ENCODE results near the gene MECR. TPM values are rescaled to one million over a fixed set of nuclear protein-coding genes. Genes with fewer than 3 reads are reported as not detected.
"Not testable (repeated sequence)": the region's sequence is repeated elsewhere in the genome, so short reads cannot be mapped to it uniquely, and the experiment has no call there.

The MECR gene
- total RNA-seq, 2 donors from 2014 or later, result 13.9 to 20.0 TPM

- intact Hi-C loops (cut with DNase I), result no loop called here
- no peak for DNase-seq (ENCODE audit: low spot score)
Observed at GRCh38 chr1:29159773-29160172, 71.0 kb downstream of the MECR start.

GRCh38 chr1:29157269-29157601, 73.5 kb downstream of the MECR start:
- DNase-seq (ENCODE audit: low spot score), result no peak
- intact Hi-C loops (cut with DNase I), result no loop called here

GRCh38 chr1:29156543-29157268, 74.0 kb downstream of the MECR start:
- intact Hi-C loops (cut with DNase I), result no loop called here
- DNase-seq (ENCODE audit: low spot score), result no peak

GRCh38 chr1:29152046-29152805, 78.5 kb downstream of the MECR start:
- intact Hi-C loops (cut with DNase I), result no loop called here
- DNase-seq (ENCODE audit: low spot score), result no peak

GRCh38 chr1:29150346-29150745, 80.4 kb downstream of the MECR start:
- DNase-seq (ENCODE audit: low spot score); intact Hi-C loops (cut with DNase I): not testable (repeated sequence)

GRCh38 chr1:29148656-29149491, 81.9 kb downstream of the MECR start:
- intact Hi-C loops (cut with DNase I), result no loop called here
- no peak for DNase-seq (ENCODE audit: low spot score)

- no peak for DNase-seq (ENCODE audit: low spot score)
- intact Hi-C loops (cut with DNase I), result no loop called here
Observed at GRCh38 chr1:29145739-29146437, 84.8 kb downstream of the MECR start.

- intact Hi-C loops (cut with DNase I), result no loop called here
- no peak for DNase-seq (ENCODE audit: low spot score)
Observed at GRCh38 chr1:29144178-29144577, 86.6 kb downstream of the MECR start.

GRCh38 chr1:29142714-29143113, 88.0 kb downstream of the MECR start:
- no peak for DNase-seq (ENCODE audit: low spot score)
- intact Hi-C loops (cut with DNase I), result no loop called here

Other genes with a start within 250 kb of the MECR start
- 10 to 100 TPM; 20.8 to 23.6 TPM for gene TMEM200B, start 107.0 kb downstream of the MECR start, total RNA-seq
- 10 to 100 TPM; 62.9 to 77.8 TPM for gene SRSF4, start 49.0 kb downstream of the MECR start, total RNA-seq
- 10 to 100 TPM; 12.3 to 16.5 TPM for gene PTPRU, start 5.6 kb upstream of the MECR start, total RNA-seq